GM12873 (cell line): Measurements from ENCODE around the gene MORN4.

ENCODE experiments used
- CTCF ChIP-seq: IDR thresholded peaks from 2 replicates; pipeline ENCODE4 v1.5.1; 2012; ENCODE audit warnings: low read depth, mild to moderate bottlenecking, moderate library complexity, low read length, control low read depth; ENCODE audit not compliant: insufficient read depth; ENCODE audit errors: missing control alignments

Gene MORN4

GRCh38 chr10:97590082-97590747 is 43.1 kb downstream of the MORN4 start:
- no peak for TF ChIP-seq CTCF

- TF ChIP-seq CTCF: no peak
These were observed 43.8 kb downstream of the MORN4 start, which contains the start of gene C10orf62 for GRCh38 chr10:97589479-97589878. Gene C10orf62, plus strand, starts transcription at chr10:97589721. Its CDS starts 177 bp downstream, at chr10:97589898.

GRCh38 chr10:97587183-97587582 is 46.1 kb downstream of the MORN4 start:
- TF ChIP-seq CTCF: no peak

DNA sequence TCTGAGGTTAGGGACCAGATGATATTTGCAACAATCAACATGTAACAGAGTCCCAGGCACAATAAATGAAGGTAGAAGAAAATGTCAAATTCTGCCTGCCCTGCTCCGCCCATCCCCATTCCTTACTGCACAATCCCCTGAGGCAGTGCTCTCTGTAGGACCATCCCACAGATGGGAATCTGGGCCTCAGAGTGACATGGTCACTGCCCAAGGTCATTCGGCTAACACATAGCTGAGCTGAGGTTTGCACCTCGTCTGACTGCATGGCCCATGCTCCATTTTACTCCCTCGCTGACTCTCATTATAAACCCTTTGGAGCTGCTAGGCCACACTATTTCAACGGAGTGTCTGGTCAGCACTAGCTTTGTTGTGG is 47.9 kb downstream of the MORN4 start:
- TF ChIP-seq CTCF: no peak

DNA sequence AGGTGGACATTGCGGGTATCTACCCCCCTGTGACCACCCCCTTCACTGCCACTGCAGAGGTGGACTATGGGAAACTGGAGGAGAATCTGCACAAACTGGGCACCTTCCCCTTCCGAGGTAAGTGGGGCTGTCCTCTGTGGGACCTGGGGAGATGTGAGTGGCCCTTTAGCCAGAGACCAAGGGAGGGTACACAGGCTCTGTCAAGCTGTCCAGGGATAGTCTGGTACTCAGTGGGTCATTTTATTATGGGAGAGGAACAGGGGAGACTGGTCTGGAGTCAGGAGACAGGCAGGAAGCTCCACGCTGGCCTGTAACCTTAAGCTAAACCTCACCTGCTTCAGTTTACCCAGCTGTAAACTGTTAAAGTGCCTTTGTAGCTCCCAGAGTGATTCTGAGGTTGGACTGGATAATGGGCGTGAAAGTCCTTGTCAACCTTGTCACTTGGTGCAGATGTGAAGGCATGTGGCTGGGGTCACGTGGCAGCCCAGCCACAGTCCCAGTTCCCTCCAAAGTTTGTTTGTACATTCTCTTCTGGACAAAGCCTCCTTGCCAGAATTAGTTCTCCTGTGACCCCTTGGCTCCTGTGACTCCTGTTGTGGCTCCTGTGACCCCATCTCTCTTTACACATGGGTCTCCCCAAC is 48.4 kb downstream of the MORN4 start:
- no peak for TF ChIP-seq CTCF

- no peak for TF ChIP-seq CTCF
These were observed 49.1 kb downstream of the MORN4 start, which contains the start of gene HOGA1 for GRCh38 chr10:97584060-97584797. Gene HOGA1, plus strand, starts transcription at chr10:97584389. Its CDS starts 315 bp downstream, at chr10:97584704.

GRCh38 chr10:97583476-97583875 is 49.8 kb downstream of the MORN4 start:
- no peak for TF ChIP-seq CTCF
